Measurements from ENCODE around the gene BMI1.
A peak's percentile ranks its signal among the peaks of the same experiment; 100 is the strongest.

Gene BMI1

DNA sequence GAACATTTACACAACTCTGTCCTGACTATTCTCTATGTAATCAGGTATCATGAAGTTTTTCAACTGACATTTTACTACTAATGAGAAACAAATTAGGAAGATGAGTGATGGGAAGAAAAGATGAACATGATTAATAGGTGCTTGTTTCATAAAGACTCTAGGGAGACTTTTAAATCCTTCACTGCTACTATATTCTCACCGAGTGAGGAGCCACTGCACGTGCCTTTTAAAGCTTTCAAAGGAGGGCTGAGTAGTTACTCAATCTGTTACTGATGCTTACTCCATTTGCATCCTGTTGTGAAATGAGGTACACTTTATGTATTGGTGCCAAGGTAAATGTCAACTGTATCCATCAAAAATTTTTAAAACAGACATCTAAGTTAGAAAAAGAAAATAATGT, 6.0 kb upstream of the BMI1 start:
- TF ChIP-seq, protein P1, sequence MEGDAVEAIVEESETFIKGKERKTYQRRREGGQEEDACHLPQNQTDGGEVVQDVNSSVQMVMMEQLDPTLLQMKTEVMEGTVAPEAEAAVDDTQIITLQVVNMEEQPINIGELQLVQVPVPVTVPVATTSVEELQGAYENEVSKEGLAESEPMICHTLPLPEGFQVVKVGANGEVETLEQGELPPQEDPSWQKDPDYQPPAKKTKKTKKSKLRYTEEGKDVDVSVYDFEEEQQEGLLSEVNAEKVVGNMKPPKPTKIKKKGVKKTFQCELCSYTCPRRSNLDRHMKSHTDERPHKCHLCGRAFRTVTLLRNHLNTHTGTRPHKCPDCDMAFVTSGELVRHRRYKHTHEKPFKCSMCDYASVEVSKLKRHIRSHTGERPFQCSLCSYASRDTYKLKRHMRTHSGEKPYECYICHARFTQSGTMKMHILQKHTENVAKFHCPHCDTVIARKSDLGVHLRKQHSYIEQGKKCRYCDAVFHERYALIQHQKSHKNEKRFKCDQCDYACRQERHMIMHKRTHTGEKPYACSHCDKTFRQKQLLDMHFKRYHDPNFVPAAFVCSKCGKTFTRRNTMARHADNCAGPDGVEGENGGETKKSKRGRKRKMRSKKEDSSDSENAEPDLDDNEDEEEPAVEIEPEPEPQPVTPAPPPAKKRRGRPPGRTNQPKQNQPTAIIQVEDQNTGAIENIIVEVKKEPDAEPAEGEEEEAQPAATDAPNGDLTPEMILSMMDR (IDR thresholded peaks at IDR 0.05; ENCODE audit: insufficient read depth, low read depth, low read length, missing control alignments): no peak
- DNase-seq (ENCODE audit: low read depth): no peak
- peak overlapping the region; percentile 73; the same call in 1 of the 2 replicates for H3K4me3 ChIP-seq (ENCODE audit: low read depth, low read length)

DNA sequence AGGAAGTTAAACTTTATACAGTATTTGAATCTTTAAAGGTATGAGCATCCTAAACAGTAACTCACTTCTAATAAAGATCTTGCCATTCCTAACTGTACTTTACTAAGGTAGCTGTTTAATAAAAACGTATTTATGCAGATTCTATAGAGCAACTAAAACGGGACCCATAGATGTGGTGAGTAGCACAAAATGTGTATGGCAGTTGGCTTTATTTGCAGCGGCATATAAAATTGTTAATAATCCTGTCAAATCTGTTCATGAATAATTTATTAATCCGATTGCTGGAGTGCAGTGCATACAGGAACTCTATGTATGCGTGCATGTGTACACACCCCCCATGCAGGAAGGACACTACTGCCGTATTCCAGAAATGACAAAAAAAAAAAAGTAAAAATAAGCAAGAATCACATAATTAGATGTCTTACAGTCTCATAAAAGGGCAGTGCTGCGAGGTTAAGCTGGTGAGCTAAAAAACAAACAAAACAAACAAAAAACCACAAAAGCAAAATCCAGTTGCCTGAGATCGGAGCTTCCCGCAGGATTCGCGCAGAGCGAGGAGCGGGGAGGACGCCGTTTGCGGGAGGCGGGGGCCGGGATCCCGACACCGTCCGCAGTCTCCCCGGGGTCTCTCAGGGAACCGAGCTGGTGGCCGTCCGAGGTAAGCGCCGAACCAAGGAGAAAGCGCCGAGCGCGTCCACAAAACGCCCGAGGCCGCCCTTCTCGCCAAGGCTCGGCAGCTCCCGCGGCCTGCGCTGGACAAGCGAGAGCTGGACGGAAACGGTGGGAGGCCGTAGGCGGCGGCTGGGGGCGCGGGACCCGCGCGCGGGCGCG, 5.2 kb upstream of the BMI1 start:
- TF ChIP-seq, protein P1 (IDR thresholded peaks at IDR 0.05; ENCODE audit: insufficient read depth, low read depth, low read length, missing control alignments): no peak
- peak overlapping the region; percentile 73 for H3K4me3 ChIP-seq (ENCODE audit: low read depth, low read length)
- no peak for DNase-seq (ENCODE audit: low read depth)

DNA sequence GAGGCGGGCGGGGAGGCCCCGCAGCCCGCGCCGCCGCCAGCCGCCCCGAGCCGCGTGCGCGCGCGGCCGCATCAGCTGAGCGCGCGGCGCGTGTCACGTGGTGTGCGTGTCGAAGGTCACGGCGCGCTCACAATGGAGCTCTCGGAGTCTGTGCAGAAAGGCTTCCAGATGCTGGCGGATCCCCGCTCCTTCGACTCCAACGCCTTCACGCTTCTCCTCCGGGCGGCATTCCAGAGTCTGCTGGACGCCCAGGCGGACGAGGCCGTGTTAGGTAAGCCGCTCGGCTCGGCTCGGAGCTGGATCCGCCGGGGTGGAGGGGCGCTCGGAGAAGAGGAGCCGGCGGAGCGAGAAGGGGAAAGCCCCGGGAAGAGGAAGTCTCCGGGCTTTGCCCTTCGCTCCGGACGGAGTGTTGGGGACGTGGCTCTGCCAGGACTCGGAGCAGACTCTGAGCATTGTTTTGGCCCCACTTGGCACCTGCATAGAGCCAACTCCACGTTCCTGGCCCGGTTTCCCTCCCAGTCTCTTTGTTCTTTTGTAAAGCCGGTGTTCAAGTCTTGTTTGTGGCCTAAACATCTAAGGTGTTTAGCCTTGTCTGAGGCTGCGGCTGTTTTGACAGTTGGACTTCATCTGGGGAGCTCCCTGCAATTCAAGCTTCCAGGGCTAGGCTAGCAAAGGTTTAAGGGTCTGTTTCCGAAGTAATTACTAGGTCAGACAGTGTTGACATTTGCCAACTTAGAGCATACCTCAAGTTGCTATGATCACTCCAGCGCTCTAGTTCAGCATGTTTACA, 4.4 kb upstream of the BMI1 start, which contains the start of gene COMMD3:
COMMD3 (plus strand) TSS at position 103 of the 790 bp plus-strand sequence; CDS start at position 133, 30 bp downstream.
- peak; percentile 90 for DNase-seq (ENCODE audit: low read depth)
- peak within 1 kb of the TSS; percentile 75 for H3K4me3 ChIP-seq (ENCODE audit: low read depth, low read length)
- TF ChIP-seq, protein P1 (IDR thresholded peaks at IDR 0.05; ENCODE audit: insufficient read depth, low read depth, low read length, missing control alignments): no peak

DNA sequence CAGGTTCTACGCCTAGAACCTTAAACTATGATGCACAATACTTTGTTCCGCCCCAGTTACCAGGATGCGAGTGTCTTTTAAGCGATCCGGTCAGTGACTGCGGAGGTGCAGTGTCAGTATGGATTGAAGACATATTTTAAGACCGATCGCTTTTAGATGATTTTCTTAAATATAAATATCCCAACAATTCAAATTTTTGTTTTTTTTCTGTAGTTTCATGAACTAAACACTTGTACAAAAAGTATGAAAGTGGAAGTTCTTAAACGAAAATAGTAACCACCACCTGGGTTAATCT, 3.9 kb upstream of the BMI1 start:
- DNase-seq (ENCODE audit: low read depth): no peak
- peak overlapping the region; percentile 75 for H3K4me3 ChIP-seq (ENCODE audit: low read depth, low read length)
- TF ChIP-seq, protein P1 (IDR thresholded peaks at IDR 0.05; ENCODE audit: insufficient read depth, low read depth, low read length, missing control alignments): no peak

DNA sequence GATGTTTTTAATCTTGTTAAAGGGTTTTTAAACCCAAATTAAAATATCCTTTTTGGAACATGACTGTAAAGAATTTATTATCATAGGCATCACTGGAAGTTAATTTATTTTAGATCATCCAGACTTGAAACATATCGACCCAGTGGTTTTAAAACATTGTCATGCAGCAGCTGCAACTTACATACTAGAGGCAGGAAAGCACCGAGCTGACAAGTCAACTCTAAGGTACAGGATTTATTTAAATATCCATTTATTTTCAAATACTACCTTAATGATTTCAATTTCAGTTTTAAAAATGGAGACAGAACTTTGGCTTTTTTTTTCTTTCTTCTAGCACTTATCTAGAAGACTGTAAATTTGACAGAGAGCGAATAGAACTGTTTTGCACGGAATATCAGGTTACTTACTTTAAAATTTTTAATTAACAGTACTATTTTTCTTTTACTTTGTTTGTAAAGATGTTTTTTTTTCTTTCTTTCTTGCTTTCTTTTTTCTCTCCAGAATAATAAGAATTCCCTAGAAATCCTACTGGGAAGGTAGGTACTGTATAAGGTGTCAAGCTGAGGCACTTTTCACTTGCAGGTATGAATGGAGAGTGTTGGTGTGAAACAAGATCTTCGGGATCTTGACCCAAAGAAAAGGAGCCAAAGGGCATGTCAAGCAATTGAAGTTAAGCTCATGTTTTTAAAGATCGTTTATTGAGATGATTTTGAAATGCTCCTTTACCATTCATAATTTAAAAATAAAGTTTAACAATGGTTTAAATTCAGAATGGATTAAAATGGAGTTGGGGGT, 2.9 kb upstream of the BMI1 start:
- TF ChIP-seq, protein P1 (IDR thresholded peaks at IDR 0.05; ENCODE audit: insufficient read depth, low read depth, low read length, missing control alignments): no peak
- DNase-seq (ENCODE audit: low read depth): peak; percentile 54
- H3K4me3 ChIP-seq (ENCODE audit: low read depth, low read length): peak overlapping the region; percentile 75

DNA sequence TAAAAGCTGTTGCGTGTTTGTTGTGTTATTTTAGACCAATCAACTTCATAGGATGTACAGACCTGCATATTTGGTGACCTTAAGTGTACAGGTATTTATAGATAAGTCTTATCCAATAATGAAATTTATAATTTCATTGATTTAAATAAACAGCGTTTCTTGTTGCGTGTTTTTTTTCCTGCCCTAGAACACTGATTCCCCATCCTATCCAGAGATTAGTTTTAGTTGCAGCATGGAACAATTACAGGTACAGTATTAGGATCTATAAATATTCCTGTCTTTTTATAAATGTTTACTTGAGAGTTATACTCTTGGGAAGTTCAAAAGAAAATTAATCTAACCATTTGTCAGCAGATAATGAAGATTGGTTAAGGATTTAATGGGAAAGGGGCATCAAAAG, 2.1 kb upstream of the BMI1 start:
- H3K4me3 ChIP-seq (ENCODE audit: low read depth, low read length): no peak overlapping the region
- DNase-seq (ENCODE audit: low read depth): no peak
- TF ChIP-seq, protein P1 (IDR thresholded peaks at IDR 0.05; ENCODE audit: insufficient read depth, low read depth, low read length, missing control alignments): no peak
